GM19238 (cell line): ENCODE measurements around the gene STK31.
A peak's percentile ranks its signal among the peaks of the same experiment; 100 is the strongest.
"Not testable (repeated sequence)": the region's sequence is repeated elsewhere in the genome, so short reads cannot be mapped to it uniquely, and the experiment has no call there.

Source experiments
- DNase-seq: peaks from one replicate; pipeline ENCODE4 v3.0.0; 2011; ENCODE audit warnings: low spot score; ENCODE audit not compliant: insufficient read length

Gene STK31, protein sequence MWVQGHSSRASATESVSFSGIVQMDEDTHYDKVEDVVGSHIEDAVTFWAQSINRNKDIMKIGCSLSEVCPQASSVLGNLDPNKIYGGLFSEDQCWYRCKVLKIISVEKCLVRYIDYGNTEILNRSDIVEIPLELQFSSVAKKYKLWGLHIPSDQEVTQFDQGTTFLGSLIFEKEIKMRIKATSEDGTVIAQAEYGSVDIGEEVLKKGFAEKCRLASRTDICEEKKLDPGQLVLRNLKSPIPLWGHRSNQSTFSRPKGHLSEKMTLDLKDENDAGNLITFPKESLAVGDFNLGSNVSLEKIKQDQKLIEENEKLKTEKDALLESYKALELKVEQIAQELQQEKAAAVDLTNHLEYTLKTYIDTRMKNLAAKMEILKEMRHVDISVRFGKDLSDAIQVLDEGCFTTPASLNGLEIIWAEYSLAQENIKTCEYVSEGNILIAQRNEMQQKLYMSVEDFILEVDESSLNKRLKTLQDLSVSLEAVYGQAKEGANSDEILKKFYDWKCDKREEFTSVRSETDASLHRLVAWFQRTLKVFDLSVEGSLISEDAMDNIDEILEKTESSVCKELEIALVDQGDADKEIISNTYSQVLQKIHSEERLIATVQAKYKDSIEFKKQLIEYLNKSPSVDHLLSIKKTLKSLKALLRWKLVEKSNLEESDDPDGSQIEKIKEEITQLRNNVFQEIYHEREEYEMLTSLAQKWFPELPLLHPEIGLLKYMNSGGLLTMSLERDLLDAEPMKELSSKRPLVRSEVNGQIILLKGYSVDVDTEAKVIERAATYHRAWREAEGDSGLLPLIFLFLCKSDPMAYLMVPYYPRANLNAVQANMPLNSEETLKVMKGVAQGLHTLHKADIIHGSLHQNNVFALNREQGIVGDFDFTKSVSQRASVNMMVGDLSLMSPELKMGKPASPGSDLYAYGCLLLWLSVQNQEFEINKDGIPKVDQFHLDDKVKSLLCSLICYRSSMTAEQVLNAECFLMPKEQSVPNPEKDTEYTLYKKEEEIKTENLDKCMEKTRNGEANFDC

DNA sequence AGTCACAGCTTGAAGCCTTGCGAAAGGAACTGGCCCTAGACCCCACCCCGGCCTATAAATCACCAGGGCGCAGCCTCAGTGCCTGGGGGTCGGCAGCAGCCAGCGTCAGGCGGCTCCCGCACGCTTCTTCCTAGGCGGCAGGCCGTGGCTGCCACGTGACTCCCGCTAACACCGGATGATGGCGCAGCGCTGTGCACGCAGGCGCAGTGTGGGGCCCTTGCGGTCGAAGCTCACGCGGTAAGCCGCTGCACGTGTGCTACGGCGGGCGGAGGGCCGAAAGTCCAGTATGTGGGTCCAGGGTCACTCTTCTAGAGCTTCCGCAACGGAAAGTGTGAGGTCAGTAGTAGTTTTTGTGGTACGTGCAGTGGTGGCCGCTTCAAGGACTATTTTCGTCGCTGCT lies at the start of gene STK31:
TSS of gene STK31 (plus strand) at position 220 of the 400 bp plus-strand sequence. CDS start at position 287, 67 bp downstream.
- DNase-seq, result no peak

DNA sequence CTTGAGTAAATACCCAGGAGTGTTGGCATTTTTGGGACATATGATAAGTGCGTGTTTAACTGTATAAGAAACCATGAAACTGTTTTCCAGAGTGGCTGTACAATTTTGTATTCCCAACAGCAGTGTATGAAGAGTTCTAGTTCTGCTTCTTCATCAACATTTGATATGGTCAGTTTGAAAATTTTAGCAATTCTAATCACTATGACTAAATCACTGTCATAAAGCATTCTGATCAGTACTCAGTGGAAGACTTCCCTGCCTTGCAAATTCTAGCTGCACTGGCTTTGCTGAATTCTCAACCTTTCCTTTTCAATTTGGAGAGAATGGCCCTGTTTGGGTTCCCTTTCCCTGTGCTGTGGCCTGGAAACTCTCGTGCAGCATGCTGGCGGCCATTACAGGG lies 48.6 kb upstream of the STK31 start:
- no peak for DNase-seq

DNA sequence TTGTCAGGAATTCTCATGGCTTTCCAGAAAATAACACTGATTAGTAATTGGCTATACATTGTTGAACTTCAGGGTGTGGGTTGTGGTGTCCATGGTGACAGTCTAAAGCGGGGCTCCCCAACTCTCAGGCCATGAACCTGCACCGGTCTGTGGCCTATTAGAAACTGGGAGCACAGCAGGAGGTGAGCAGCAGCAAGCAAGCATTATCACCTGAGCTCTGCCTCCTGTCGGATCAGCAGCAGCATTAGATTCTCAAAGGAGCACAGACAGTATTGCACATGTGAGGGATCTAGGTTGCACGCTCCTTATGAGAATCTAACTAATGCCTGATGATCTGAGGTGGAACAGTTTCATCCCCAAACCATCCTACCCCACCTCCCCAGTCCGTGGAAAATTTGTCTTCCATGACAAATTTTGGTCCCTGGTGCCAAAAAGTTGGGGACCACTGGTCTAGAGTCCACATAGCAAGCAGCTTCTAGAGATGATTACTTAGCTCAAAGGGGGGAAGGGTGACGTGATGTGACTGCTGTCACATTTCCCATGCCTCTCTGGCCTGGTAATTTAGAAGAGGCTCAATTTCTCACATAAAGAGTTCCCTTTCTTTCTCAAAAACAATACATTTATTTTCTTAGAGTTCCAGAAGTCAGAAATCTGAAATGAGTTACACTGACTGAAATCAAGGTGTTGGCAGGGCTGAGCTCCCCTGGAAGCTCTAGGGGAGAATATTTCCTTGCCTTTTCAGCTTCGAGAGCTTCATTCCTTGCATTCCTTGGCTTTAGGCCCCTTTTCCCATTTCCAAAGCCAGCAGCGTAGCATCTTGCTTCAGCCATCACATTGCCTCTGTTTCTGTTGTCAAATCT lies 47.7 kb upstream of the STK31 start:
- DNase-seq, result no peak

DNA sequence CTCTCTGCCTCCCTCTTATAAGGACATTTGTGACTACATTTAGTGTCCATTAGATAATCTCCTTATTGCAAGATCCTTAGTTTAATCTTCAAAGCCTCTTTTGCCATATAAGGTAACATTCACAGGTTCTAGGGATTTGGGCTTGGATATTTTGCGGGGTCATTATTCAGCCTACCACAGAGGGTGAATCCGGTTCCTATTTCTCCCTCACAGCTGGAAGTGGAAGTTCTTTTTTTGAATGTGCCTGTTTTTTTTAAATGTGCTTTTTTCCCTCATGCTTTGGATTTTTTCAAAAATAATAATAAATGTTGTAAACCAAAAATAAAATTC lies 47.1 kb upstream of the STK31 start:
- no peak for DNase-seq

DNA sequence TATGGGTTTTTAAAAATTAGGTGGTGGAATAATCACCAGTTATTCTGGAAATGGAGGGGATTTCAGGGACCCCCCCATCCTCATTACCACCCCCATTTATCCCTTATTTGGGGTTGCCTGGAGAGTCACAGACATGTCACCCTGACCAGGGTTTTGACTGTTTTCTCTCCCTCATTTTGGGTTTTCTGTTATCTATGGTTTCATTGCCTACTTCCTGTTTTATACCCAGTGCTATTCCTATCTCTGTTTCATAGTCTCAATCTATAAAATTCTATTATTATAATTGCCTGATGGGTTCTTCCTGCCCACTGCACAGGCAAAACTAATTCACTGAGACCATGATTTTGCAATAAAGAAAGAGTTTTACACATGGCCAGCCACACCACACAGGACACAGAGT lies 45.9 kb upstream of the STK31 start:
- DNase-seq, result no peak

DNA sequence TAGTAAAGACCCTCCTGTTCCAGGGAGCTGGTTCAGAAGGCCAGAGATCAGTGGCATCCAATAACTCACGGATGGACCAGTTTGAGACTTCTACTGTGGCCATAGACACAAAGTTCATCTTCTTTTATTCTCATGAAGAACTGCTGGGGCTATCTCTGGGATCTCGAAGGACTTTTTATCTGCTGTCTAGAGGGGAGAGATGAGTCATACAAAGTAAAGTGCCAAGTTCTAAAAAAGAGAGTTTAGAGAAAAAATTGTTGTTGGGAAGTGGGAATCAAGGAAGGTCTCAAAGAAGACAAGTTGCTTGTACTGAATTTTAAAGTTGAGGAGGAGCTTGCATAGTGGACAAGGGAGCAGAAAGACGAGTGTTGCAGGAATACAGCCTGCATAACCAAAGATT lies 38.0 kb upstream of the STK31 start:
- no peak for DNase-seq

DNA sequence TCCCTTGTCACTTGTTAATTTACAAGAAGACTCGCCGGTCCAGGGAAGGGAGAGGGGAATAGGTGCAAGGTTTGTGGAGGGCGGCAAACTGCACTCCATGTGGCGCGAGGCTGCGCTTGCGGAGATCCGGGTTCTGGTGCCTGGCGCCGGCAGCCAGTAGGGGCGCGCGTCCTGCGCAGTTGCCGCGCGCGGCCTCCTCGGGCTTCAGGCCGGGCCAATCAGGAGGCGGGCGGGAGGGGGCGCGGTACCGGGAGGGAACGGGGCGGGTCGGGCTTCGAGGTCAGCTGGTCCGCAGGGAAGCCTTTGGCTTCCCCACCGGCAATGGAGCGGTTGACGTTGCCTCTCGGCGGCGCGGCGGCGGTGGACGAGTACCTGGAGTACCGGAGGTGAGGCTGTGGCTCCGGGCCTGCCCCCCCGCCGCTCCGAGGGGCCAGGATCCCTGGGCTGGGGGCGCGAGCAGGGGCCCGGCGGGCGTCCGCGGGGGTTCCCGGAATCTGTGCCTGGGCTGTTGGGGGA lies 30.1 kb upstream of the STK31 start, which contains the start of gene FAM221A:
TSS of gene FAM221A (plus strand) at position 302 of the 516 bp plus-strand sequence. CDS start at position 322, 20 bp downstream.
- DNase-seq, result peak; percentile 66

DNA sequence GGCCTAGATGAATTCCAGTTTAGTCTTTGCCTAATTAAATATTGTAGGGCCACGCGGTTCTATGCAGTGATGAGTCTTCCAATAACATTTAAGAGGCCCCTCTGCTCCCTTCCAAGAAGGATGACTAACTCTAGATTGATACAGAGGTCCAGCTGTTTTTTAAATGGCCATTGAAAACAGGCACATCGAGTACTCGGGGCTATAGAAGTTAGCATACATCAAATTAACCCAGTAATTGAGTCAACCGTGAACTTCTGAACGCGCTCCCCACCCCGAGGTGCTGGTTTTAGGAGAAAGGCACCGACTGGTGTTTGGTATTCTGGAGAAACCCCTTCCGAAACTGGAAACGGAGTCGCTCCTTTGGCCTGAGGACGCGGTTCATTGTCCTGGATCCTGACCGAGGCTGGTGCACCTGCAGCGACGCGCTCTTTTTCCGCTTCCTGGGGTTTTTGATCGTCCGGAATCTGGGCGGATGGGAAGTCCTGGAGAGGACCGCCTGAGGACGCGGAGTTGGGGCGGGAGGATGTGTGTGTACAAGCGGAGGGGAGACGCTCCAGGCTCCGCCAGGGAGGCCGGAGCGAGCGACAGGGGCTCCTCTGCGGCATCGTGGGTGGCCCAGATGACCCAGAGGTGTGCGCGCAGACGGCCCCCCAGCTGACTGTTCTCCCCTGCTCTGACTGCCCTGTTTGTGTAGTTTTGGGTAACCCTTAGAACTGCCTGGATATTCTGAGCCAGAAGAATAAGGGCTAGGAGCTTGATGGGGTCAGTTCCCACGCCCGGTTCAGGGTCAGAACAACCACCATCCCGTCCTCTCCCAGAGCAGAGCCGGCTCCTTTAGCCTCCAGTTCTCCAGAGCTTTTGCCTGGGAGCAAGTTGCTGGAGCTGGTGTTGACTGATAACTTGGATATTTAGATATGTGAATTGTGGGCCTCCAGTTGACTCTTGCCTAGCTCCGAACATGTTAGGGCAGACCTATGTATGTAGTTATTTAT lies 29.3 kb upstream of the STK31 start:
- DNase-seq, result peak; percentile 27

DNA sequence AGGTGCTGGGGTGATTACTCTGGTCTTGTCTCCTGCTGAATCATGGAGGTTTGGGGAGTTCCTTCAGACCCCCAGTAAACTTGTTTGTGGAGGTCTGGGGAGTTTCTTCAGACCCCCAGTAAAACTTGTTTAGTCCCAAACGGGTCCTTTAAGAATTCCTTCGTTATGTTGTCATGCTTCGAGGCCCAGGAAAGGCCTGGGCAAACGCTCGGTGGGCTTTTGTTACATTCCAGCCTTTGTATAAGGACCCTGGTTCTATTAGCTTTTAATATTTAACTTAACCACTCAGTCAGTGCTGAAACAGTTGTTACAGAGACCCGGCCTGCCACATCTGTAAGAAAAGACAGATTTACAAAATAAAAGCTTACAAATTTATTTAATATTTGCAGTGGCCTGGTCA lies 26.0 kb upstream of the STK31 start:
- not testable (repeated sequence) for DNase-seq

DNA sequence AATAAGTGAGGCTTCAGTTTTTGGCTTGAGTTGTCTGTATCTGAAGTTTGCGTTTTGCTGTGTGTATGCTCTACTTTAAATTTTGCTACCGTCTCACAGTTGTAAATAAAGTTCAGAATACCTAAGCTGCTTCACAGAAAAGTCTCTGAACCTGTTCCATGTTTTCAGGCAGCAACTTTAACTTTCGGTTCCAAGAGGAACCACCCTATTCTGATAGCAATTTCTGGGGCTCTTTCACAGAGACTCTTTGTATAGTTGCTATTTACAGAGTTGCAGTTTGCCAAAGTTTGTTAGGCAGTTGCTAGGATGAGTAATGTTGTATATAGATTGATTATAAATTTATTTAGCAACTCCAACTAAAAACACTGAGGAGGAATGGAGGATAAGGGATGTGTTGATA lies 24.3 kb upstream of the STK31 start:
- DNase-seq, result no peak

DNA sequence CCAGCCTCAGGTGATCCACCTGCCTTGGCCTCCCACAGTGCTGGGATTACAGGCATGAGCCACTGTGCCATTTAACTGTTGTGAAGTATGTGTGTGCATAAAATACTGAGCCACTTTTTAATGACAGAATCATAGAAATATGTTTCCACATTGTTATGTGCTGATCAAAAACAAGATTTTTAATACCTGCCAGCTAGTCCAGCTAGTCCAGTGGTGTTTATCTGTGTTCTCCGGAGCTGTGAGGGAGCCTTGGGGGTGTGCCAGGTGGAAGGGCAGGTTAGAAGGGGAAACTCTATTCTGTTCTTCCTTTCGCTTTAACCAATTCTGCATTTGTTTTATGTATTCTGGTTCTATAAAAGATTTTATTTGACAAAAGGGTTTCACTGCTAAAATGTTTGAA lies 23.0 kb upstream of the STK31 start:
- DNase-seq, result no peak

DNA sequence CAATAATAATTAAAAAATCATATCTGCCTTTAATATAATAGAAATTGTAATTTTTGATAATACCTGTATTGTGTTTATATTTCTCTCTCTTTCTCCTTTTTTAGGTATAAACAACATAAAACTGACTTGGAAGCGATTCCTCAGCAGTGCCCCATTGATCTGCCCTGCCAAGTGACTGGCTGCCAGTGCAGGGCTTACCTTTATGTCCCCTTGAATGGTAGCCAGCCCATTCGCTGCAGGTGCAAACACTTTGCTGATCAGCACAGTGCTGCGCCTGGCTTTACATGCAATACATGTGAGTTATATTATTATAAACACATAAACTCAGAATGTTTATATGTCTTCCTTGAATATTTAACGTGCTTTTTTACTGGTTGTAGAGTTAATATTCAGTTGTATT lies 20.9 kb upstream of the STK31 start:
- no peak for DNase-seq

DNA sequence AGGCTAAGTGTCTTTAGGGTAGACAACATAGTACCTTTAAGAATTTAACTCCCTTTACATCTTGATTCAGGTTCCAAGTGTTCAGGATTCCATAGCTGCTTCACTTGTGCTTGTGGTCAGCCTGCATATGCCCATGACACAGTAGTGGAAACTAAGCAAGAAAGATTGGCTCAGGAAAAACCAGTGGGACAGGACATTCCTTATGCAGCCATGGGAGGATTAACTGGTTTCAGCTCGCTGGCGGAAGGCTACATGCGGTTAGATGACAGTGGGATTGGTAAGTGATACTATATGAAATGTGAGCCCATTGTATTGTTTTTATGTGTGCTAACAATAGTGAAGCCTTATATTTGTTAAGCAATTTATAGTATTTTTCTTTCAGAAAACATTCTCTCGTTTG lies 18.7 kb upstream of the STK31 start:
- no peak for DNase-seq

DNA sequence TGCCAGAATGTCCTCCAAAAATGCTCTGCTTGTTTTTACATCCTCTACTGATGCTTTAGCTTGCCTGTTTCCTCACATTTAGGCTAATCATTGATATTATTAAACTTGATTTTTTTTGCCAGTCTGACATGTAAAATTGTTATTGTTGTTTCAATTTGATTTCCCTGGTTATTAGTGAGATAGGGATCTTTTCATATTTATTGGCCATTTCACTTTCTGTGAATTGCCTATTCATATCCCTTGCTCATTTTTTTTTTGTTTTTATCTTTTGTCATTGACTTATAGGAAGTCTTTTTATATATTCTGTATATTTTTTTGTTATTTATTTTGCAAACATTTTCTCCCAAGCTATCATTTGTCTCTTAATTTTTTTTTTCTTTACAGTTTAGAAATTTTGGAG lies 16.8 kb upstream of the STK31 start:
- DNase-seq, result no peak

DNA sequence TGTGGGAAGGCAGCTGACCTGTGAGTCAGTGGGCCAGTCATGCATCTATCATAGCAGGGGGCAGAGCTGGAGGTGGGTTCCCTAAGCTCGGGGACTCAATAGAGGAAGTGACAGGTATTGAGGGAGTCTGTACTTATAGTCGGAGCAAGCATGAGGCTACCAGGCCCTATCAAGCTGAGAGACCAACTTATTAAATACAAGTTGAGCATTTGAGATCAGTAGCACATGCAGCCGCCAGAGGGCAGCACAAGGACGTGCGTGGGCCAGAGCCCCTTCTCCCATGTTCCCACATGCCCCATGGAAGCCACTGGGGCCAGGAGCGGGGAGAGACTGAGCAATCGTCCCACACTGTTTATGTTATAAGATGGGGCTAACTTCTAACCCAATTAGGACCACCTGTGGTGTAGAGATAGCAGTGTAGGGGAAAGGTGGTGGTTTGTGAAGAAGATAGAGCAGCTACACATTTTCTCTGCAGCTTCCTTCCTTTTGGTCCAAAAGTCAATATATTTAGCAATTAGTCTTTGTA lies 13.0 kb upstream of the STK31 start:
- DNase-seq, result no peak

DNA sequence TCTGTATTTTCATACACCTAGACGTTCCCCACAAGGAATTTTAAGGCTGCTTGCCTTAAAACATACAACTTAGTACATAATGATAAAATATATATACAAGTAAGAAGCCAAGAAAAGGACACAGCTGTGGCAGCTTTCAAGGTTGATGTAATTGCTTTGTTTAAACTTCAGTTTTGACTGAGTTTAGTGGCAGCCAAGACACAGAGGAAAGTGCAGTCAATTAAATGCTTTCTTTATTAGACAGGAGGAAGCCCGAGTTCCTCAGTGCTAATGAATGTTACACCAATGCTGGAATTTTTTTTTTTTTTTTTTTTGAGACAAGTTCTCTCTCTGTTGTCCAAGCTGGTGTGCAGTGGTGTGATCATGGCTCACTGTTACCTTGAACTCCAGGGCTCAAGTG lies 11.2 kb upstream of the STK31 start:
- DNase-seq, result no peak

DNA sequence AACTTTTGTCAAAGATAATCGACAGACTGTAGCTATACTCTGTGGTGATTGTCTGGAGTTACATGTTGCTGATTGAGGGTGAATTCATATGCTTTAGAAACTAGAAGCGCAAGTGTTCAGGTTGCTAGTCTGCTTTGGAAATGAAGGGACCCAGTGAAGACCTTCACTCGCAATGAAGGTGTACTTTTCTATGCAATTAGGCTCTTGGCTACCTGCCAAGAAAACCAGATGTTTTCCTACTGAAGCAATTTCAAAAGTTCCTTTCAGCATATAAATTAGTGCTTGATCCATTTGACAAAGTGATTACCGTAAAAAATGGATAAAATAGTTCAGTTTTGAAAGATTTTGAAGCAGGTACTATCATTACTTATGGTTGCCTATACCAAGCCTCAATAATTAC lies 10.0 kb upstream of the STK31 start:
- no peak for DNase-seq

DNA sequence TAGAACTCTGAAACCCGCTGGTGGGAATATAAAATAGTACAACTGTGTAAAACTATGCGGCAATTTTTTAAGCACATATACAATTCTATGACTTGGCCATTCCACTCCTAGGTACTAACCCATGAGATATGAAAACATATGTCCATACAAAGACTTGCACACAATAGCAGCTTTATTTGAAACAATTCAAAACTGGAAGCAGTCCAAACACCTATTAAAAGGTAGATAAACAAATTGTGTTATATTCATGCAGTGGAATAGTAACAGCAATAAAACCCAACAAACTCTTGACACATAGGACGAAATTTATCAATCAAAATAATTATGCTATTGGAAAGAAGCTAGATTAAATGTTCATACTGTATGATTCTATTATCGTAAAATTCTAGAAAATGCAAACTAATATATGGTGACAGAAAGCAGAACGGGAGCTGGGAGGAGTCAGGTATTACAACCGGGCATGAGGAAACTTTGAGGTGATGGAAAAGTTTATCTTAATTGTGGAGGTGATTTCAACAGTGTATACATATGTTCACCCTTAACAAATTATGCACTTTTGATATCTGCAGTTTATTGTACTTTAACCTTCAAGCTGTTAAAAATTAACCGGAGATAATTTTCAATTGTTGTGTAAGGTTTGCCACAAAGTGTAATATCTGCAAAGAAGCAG lies 803 bp upstream of the STK31 start:
- DNase-seq, result no peak
